ENCODE results near the gene MIA2. TPM values are rescaled to one million over a fixed set of nuclear protein-coding genes. Genes with fewer than 3 reads are reported as not detected.
"Not testable (repeated sequence)": the region's sequence is repeated elsewhere in the genome, so short reads cannot be mapped to it uniquely, and the experiment has no call there.

MIA2 gene
- polyA plus RNA-seq, 4 donors, result 55.3 to 264 (median 210) TPM

- H3K27ac ChIP-seq (ENCODE audit: low read depth in 1 of 3, low read length in 2 of 3); H3K4me1 ChIP-seq (ENCODE audit: control insufficient read depth in 3 of 3, insufficient read depth in 2 of 3, low read depth in 1 of 3, low read length in 2 of 3); FAIRE-seq; H3K9me3 ChIP-seq (ENCODE audit: control insufficient read depth in 2 of 2, insufficient read depth in 1 of 2, low read depth in 1 of 2, low read length in 1 of 2); DNase-seq; H3K27me3 ChIP-seq (ENCODE audit: control insufficient read depth in 3 of 3, insufficient read depth in 3 of 3, low read length in 3 of 3): not testable (repeated sequence)
- Histone ChIP-seq H3K4me3 (ENCODE audit: low read depth in 1 of 3, low read length in 3 of 3) (peak overlapping the region in 2 of 3 donors; percentile 27 to 41), H3K36me3 (ENCODE audit: control insufficient read depth in 3 of 3, insufficient read depth in 2 of 3, low read depth in 1 of 3, low read length in 3 of 3) (peaks cover 0 to 14% (median 0%) of the 10 kb centered on the region in 3 donors)
Observed at GRCh38 chr14:39235466-39235865, 1.8 kb downstream of the MIA2 start.

- H3K9me3 ChIP-seq (ENCODE audit: control insufficient read depth in 2 of 2, insufficient read depth in 1 of 2, low read depth in 1 of 2, low read length in 1 of 2), result no peaks in the 10 kb centered on the region
- no peak for DNase-seq
- H3K4me1 ChIP-seq (ENCODE audit: control insufficient read depth in 3 of 3, insufficient read depth in 2 of 3, low read depth in 1 of 3, low read length in 2 of 3), result no peaks in the 10 kb centered on the region
- no peak for FAIRE-seq
- no peaks in the 10 kb centered on the region for H3K27me3 ChIP-seq (ENCODE audit: control insufficient read depth in 3 of 3, insufficient read depth in 3 of 3, low read length in 3 of 3)
- H3K4me3 ChIP-seq (ENCODE audit: low read depth in 1 of 3, low read length in 3 of 3), result no peak overlapping the region
- H3K27ac ChIP-seq (ENCODE audit: low read depth in 1 of 3, low read length in 2 of 3), result no peak overlapping the region
- 93 to 100% (median 96%) methylated on average over 1 of the region's 1 CpG for WGBS, 3 donors
- peaks cover 0 to 31% (median 4%) of the 10 kb centered on the region in 3 donors for H3K36me3 ChIP-seq (ENCODE audit: control insufficient read depth in 3 of 3, insufficient read depth in 2 of 3, low read depth in 1 of 3, low read length in 3 of 3)
Observed at GRCh38 chr14:39240769-39241168, 7.1 kb downstream of the MIA2 start.

GRCh38 chr14:39241637-39242036 is 7.9 kb downstream of the MIA2 start:
- Histone ChIP-seq H3K4me3 (ENCODE audit: low read depth in 1 of 3, low read length in 3 of 3) (no peak overlapping the region), H3K27me3 (ENCODE audit: control insufficient read depth in 3 of 3, insufficient read depth in 3 of 3, low read length in 3 of 3) (no peaks in the 10 kb centered on the region), H3K27ac (ENCODE audit: low read depth in 1 of 3, low read length in 2 of 3) (no peak overlapping the region), H3K9me3 (ENCODE audit: control insufficient read depth in 2 of 2, insufficient read depth in 1 of 2, low read depth in 1 of 2, low read length in 1 of 2) (no peaks in the 10 kb centered on the region), H3K4me1 (ENCODE audit: control insufficient read depth in 3 of 3, insufficient read depth in 2 of 3, low read depth in 1 of 3, low read length in 2 of 3) (no peaks in the 10 kb centered on the region), H3K36me3 (ENCODE audit: control insufficient read depth in 3 of 3, insufficient read depth in 2 of 3, low read depth in 1 of 3, low read length in 3 of 3) (peaks cover 2 to 35% (median 4%) of the 10 kb centered on the region in 3 donors)
- no peak for DNase-seq
- 80 to 100% (median 95%) methylated on average over 1 of the region's 1 CpG for WGBS, 3 donors
- FAIRE-seq, result no peak

GRCh38 chr14:39243831-39244230 is 10.1 kb downstream of the MIA2 start:
- Histone ChIP-seq H3K27ac (ENCODE audit: low read depth in 1 of 3, low read length in 2 of 3) (no peak overlapping the region), H3K4me3 (ENCODE audit: low read depth in 1 of 3, low read length in 3 of 3) (no peak overlapping the region), H3K4me1 (ENCODE audit: control insufficient read depth in 3 of 3, insufficient read depth in 2 of 3, low read depth in 1 of 3, low read length in 2 of 3) (no peaks in the 10 kb centered on the region), H3K36me3 (ENCODE audit: control insufficient read depth in 3 of 3, insufficient read depth in 2 of 3, low read depth in 1 of 3, low read length in 3 of 3) (peaks cover 2 to 28% (median 4%) of the 10 kb centered on the region in 3 donors), H3K9me3 (ENCODE audit: control insufficient read depth in 2 of 2, insufficient read depth in 1 of 2, low read depth in 1 of 2, low read length in 1 of 2) (no peaks in the 10 kb centered on the region), H3K27me3 (ENCODE audit: control insufficient read depth in 3 of 3, insufficient read depth in 3 of 3, low read length in 3 of 3) (no peaks in the 10 kb centered on the region)
- DNase-seq (no peak), FAIRE-seq (no peak)
- 86 to 92% (median 90%) methylated on average over 3 of the region's 3 CpGs for WGBS, 3 donors

GRCh38 chr14:39246618-39247017 is 12.9 kb downstream of the MIA2 start:
- H3K4me3 ChIP-seq (ENCODE audit: low read depth in 1 of 3, low read length in 3 of 3), result no peak overlapping the region
- peaks cover 2 to 30% (median 5%) of the 10 kb centered on the region in 3 donors for H3K36me3 ChIP-seq (ENCODE audit: control insufficient read depth in 3 of 3, insufficient read depth in 2 of 3, low read depth in 1 of 3, low read length in 3 of 3)
- FAIRE-seq (no peak), DNase-seq (no peak)
- H3K27me3 ChIP-seq (ENCODE audit: control insufficient read depth in 3 of 3, insufficient read depth in 3 of 3, low read length in 3 of 3), result no peaks in the 10 kb centered on the region
- H3K9me3 ChIP-seq (ENCODE audit: control insufficient read depth in 2 of 2, insufficient read depth in 1 of 2, low read depth in 1 of 2, low read length in 1 of 2), result no peaks in the 10 kb centered on the region
- 90 to 94% (median 94%) methylated on average over 1 of the region's 1 CpG for WGBS, 3 donors
- H3K27ac ChIP-seq (ENCODE audit: low read depth in 1 of 3, low read length in 2 of 3), result no peak overlapping the region
- no peaks in the 10 kb centered on the region for H3K4me1 ChIP-seq (ENCODE audit: control insufficient read depth in 3 of 3, insufficient read depth in 2 of 3, low read depth in 1 of 3, low read length in 2 of 3)

GRCh38 chr14:39247256-39247655 is 13.5 kb downstream of the MIA2 start:
- no peaks in the 10 kb centered on the region for H3K9me3 ChIP-seq (ENCODE audit: control insufficient read depth in 2 of 2, insufficient read depth in 1 of 2, low read depth in 1 of 2, low read length in 1 of 2)
- DNase-seq (no peak), FAIRE-seq (no peak)
- H3K27ac ChIP-seq (ENCODE audit: low read depth in 1 of 3, low read length in 2 of 3), result no peak overlapping the region
- H3K4me1 ChIP-seq (ENCODE audit: control insufficient read depth in 3 of 3, insufficient read depth in 2 of 3, low read depth in 1 of 3, low read length in 2 of 3), result peaks cover 0 to 4% (median 0%) of the 10 kb centered on the region in 3 donors
- no peak overlapping the region for H3K4me3 ChIP-seq (ENCODE audit: low read depth in 1 of 3, low read length in 3 of 3)
- H3K36me3 ChIP-seq (ENCODE audit: control insufficient read depth in 3 of 3, insufficient read depth in 2 of 3, low read depth in 1 of 3, low read length in 3 of 3), result peaks cover 2 to 26% (median 5%) of the 10 kb centered on the region in 3 donors
- WGBS, 3 donors, result 87 to 100% (median 94%) methylated on average over 1 of the region's 1 CpG
- H3K27me3 ChIP-seq (ENCODE audit: control insufficient read depth in 3 of 3, insufficient read depth in 3 of 3, low read length in 3 of 3), result no peaks in the 10 kb centered on the region

GRCh38 chr14:39251547-39251946 is 17.8 kb downstream of the MIA2 start:
- Histone ChIP-seq H3K36me3 (ENCODE audit: control insufficient read depth in 3 of 3, insufficient read depth in 2 of 3, low read depth in 1 of 3, low read length in 3 of 3) (peaks cover 0 to 16% (median 4%) of the 10 kb centered on the region in 3 donors), H3K9me3 (ENCODE audit: control insufficient read depth in 2 of 2, insufficient read depth in 1 of 2, low read depth in 1 of 2, low read length in 1 of 2) (no peaks in the 10 kb centered on the region), H3K4me3 (ENCODE audit: low read depth in 1 of 3, low read length in 3 of 3) (no peak overlapping the region), H3K27me3 (ENCODE audit: control insufficient read depth in 3 of 3, insufficient read depth in 3 of 3, low read length in 3 of 3) (no peaks in the 10 kb centered on the region), H3K4me1 (ENCODE audit: control insufficient read depth in 3 of 3, insufficient read depth in 2 of 3, low read depth in 1 of 3, low read length in 2 of 3) (peaks cover 0 to 4% (median 0%) of the 10 kb centered on the region in 3 donors), H3K27ac (ENCODE audit: low read depth in 1 of 3, low read length in 2 of 3) (no peak overlapping the region)
- FAIRE-seq, result no peak
- DNase-seq, result peak; percentile 45 to 51

- H3K27ac ChIP-seq (ENCODE audit: low read depth in 1 of 3, low read length in 2 of 3); H3K4me3 ChIP-seq (ENCODE audit: low read depth in 1 of 3, low read length in 3 of 3); H3K9me3 ChIP-seq (ENCODE audit: control insufficient read depth in 2 of 2, insufficient read depth in 1 of 2, low read depth in 1 of 2, low read length in 1 of 2); FAIRE-seq; DNase-seq; H3K27me3 ChIP-seq (ENCODE audit: control insufficient read depth in 3 of 3, insufficient read depth in 3 of 3, low read length in 3 of 3); H3K4me1 ChIP-seq (ENCODE audit: control insufficient read depth in 3 of 3, insufficient read depth in 2 of 3, low read depth in 1 of 3, low read length in 2 of 3): not testable (repeated sequence)
- 76 to 91% (median 87%) methylated on average over 1 of the region's 1 CpG for WGBS, 3 donors
- H3K36me3 ChIP-seq (ENCODE audit: control insufficient read depth in 3 of 3, insufficient read depth in 2 of 3, low read depth in 1 of 3, low read length in 3 of 3), result peaks cover 0 to 10% (median 4%) of the 10 kb centered on the region in 3 donors
Observed at GRCh38 chr14:39257388-39257787, 23.7 kb downstream of the MIA2 start.

- FAIRE-seq (no peak), DNase-seq (no peak)
- no peaks in the 10 kb centered on the region for H3K4me1 ChIP-seq (ENCODE audit: control insufficient read depth in 3 of 3, insufficient read depth in 2 of 3, low read depth in 1 of 3, low read length in 2 of 3)
- 78 to 88% (median 84%) methylated on average over 12 of the region's 12 CpGs for WGBS, 3 donors
- no peak overlapping the region for H3K4me3 ChIP-seq (ENCODE audit: low read depth in 1 of 3, low read length in 3 of 3)
- no peak overlapping the region for H3K27ac ChIP-seq (ENCODE audit: low read depth in 1 of 3, low read length in 2 of 3)
- peaks cover 0 to 10% (median 3%) of the 10 kb centered on the region in 3 donors for H3K36me3 ChIP-seq (ENCODE audit: control insufficient read depth in 3 of 3, insufficient read depth in 2 of 3, low read depth in 1 of 3, low read length in 3 of 3)
- peaks cover 0 to 3% of the 10 kb centered on the region in 2 donors for H3K9me3 ChIP-seq (ENCODE audit: control insufficient read depth in 2 of 2, insufficient read depth in 1 of 2, low read depth in 1 of 2, low read length in 1 of 2)
- H3K27me3 ChIP-seq (ENCODE audit: control insufficient read depth in 3 of 3, insufficient read depth in 3 of 3, low read length in 3 of 3), result no peaks in the 10 kb centered on the region
Observed at GRCh38 chr14:39258782-39259545, 25.2 kb downstream of the MIA2 start.

Measured in small intestine (tissue), 7 donors.